ENCODE data around the gene LOXL4.

LOXL4 gene

GRCh38 chr10:98215373-98215772 lies 52.6 kb downstream of the LOXL4 start:
- no peak overlapping the region for H3K27ac ChIP-seq (replicated peaks)
- no peaks in the 10 kb centered on the region for H3K27me3 ChIP-seq (ENCODE audit: insufficient read depth, poor library complexity, severe bottlenecking)
- no peak overlapping the region for H3K4me3 ChIP-seq (replicated peaks; ENCODE audit: insufficient read depth, low read length)
- no peak for DNase-seq (ENCODE audit: low read depth in 1 of 2, low spot score in 1 of 2)
- TF ChIP-seq SPI1 (IDR thresholded peaks at IDR 0.05; ENCODE audit: borderline replicate concordance, low read depth) (no peak), REST (IDR thresholded peaks at IDR 0.05; ENCODE audit: insufficient replicate concordance, low read depth) (no peak), GABPA (IDR thresholded peaks at IDR 0.05; ENCODE audit: low read depth) (no peak), POLR2AphosphoS5 (IDR thresholded peaks at IDR 0.05; ENCODE audit: low read depth) (no peak), CTCF (IDR thresholded peaks at IDR 0.05; ENCODE audit: insufficient read depth, low read length) (no peak)

- DNase-seq (ENCODE audit: low read depth in 1 of 2, low spot score in 1 of 2): no peak
- no peak overlapping the region for H3K27ac ChIP-seq (replicated peaks)
- TF ChIP-seq POLR2AphosphoS5 (IDR thresholded peaks at IDR 0.05; ENCODE audit: low read depth) (no peak), CTCF (IDR thresholded peaks at IDR 0.05; ENCODE audit: insufficient read depth, low read length) (no peak), REST (IDR thresholded peaks at IDR 0.05; ENCODE audit: insufficient replicate concordance, low read depth) (no peak), GABPA (IDR thresholded peaks at IDR 0.05; ENCODE audit: low read depth) (no peak), SPI1 (IDR thresholded peaks at IDR 0.05; ENCODE audit: borderline replicate concordance, low read depth) (no peak)
- no peaks in the 10 kb centered on the region for H3K27me3 ChIP-seq (ENCODE audit: insufficient read depth, poor library complexity, severe bottlenecking)
- no peak overlapping the region for H3K4me3 ChIP-seq (replicated peaks; ENCODE audit: insufficient read depth, low read length)
Observed at GRCh38 chr10:98213740-98214139, 54.3 kb downstream of the LOXL4 start.

GRCh38 chr10:98212196-98212595 lies 55.8 kb downstream of the LOXL4 start:
- H3K27me3 ChIP-seq (ENCODE audit: insufficient read depth, poor library complexity, severe bottlenecking): no peaks in the 10 kb centered on the region
- no peak for DNase-seq (ENCODE audit: low read depth in 1 of 2, low spot score in 1 of 2)
- H3K27ac ChIP-seq (replicated peaks): no peak overlapping the region
- TF ChIP-seq CTCF (IDR thresholded peaks at IDR 0.05; ENCODE audit: insufficient read depth, low read length): no peak
- TF ChIP-seq SPI1 (IDR thresholded peaks at IDR 0.05; ENCODE audit: borderline replicate concordance, low read depth): no peak
- TF ChIP-seq POLR2AphosphoS5 (IDR thresholded peaks at IDR 0.05; ENCODE audit: low read depth): no peak
- TF ChIP-seq GABPA (IDR thresholded peaks at IDR 0.05; ENCODE audit: low read depth): no peak
- TF ChIP-seq REST (IDR thresholded peaks at IDR 0.05; ENCODE audit: insufficient replicate concordance, low read depth): no peak
- H3K4me3 ChIP-seq (replicated peaks; ENCODE audit: insufficient read depth, low read length): no peak overlapping the region
